ENCODE results near the gene AIFM3.

GRCh38 chr22:20957683-20958431 is 9.2 kb upstream of the AIFM3 start:
- TF ChIP-seq CTCF (IDR thresholded peaks at IDR 0.05) (no peak), POLR2A (IDR thresholded peaks at IDR 0.05) (no peak), POLR2AphosphoS5 (IDR thresholded peaks at IDR 0.05) (no peak)
